Islet precursor cell (in vitro differentiated cells): ENCODE data around the gene PRKCB.
A peak's percentile ranks its signal among the peaks of the same experiment; 100 is the strongest.
"Not testable (repeated sequence)": the region's sequence is repeated elsewhere in the genome, so short reads cannot be mapped to it uniquely, and the experiment has no call there.

Experiments
- DNase-seq: peaks from one replicate; pipeline ENCODE4 v3.0.0-alpha.2; 2018

The PRKCB gene

GRCh38 chr16:24054741-24055491 lies 219.1 kb downstream of the PRKCB start:
- no peak for DNase-seq

GRCh38 chr16:24062270-24062817 lies 226.6 kb downstream of the PRKCB start:
- DNase-seq, result peak; percentile 33

- DNase-seq, result peak; percentile 58
These were observed 233.3 kb downstream of the PRKCB start for GRCh38 chr16:24069036-24069590.

- DNase-seq, result peak; percentile 84
These were observed 235.1 kb downstream of the PRKCB start for GRCh38 chr16:24070851-24071250.

- peak; percentile 33 for DNase-seq
These were observed 236.0 kb downstream of the PRKCB start for GRCh38 chr16:24071666-24072360.

- DNase-seq, result no peak
These were observed 237.5 kb downstream of the PRKCB start for GRCh38 chr16:24073321-24073720.

- DNase-seq, result no peak
These were observed 238.8 kb downstream of the PRKCB start for GRCh38 chr16:24074574-24074973.

- DNase-seq, result no peak
These were observed 239.5 kb downstream of the PRKCB start for GRCh38 chr16:24075302-24075701.

GRCh38 chr16:24075931-24076716 lies 240.3 kb downstream of the PRKCB start:
- peak; percentile 95 for DNase-seq

GRCh38 chr16:24077292-24077691 lies 241.5 kb downstream of the PRKCB start:
- DNase-seq, result no peak

GRCh38 chr16:24077966-24078365 lies 242.2 kb downstream of the PRKCB start:
- no peak for DNase-seq

- DNase-seq, result peak; percentile 68
These were observed 249.9 kb downstream of the PRKCB start for GRCh38 chr16:24085666-24086065.

- DNase-seq, result peak; percentile 90
These were observed 252.2 kb downstream of the PRKCB start for GRCh38 chr16:24087891-24088410.

GRCh38 chr16:24088767-24089166 lies 253.0 kb downstream of the PRKCB start:
- peak; percentile 87 for DNase-seq

- no peak for DNase-seq
These were observed 255.3 kb downstream of the PRKCB start for GRCh38 chr16:24091125-24091524.

GRCh38 chr16:24093049-24093448 lies 257.3 kb downstream of the PRKCB start:
- no peak for DNase-seq

GRCh38 chr16:24094660-24095059 lies 258.9 kb downstream of the PRKCB start:
- DNase-seq, result no peak

- DNase-seq, result no peak
These were observed 263.1 kb downstream of the PRKCB start for GRCh38 chr16:24098896-24099295.

GRCh38 chr16:24101431-24101830 lies 265.6 kb downstream of the PRKCB start:
- DNase-seq, result no peak

- DNase-seq, result no peak
These were observed 266.5 kb downstream of the PRKCB start for GRCh38 chr16:24102209-24102660.

- DNase-seq, result not testable (repeated sequence)
These were observed 269.7 kb downstream of the PRKCB start for GRCh38 chr16:24105471-24105870.

GRCh38 chr16:24108090-24108489 lies 272.3 kb downstream of the PRKCB start:
- not testable (repeated sequence) for DNase-seq
